Stimulated activated naive B cell treated with anti-CD40 and anti-IgM and Interleukin-4, amounts not matched to agents 10 μg/mL and 1 μg/mL and 100 μg/mL, for 72 hours (primary cell): Measurements from ENCODE around the gene LPP.

Experiments used
- ATAC-seq, 2 donors: fragments of 150-1000 bp; cut with Tn5 transposase; replicated peaks; 2 replicates each; pipeline ENCODE4 v1.10.0; 2021; ENCODE audit warnings: moderate library complexity in 1 of 2
- DNase-seq: peaks from one replicate; pipeline ENCODE4 v3.0.0; 2021
- H3K27ac Mint-ChIP-seq: one replicate; pipeline ENCODE4 v1.8.0; 2022; ENCODE audit warnings: mild to moderate bottlenecking, mixed read lengths
- H3K27me3 Mint-ChIP-seq, 2 donors: one replicate each; pipeline ENCODE4 v1.8.0; 2022; ENCODE audit warnings: mixed read lengths in 2 of 2
- H3K36me3 Mint-ChIP-seq, 2 donors: one replicate each; pipeline ENCODE4 v1.8.0; 2022; ENCODE audit warnings: mixed read lengths in 2 of 2, mild to moderate bottlenecking in 1 of 2
- H3K4me1 Mint-ChIP-seq, 2 donors: one replicate each; pipeline ENCODE4 v1.8.0; 2022; ENCODE audit warnings: mixed read lengths in 2 of 2, mild to moderate bottlenecking in 1 of 2
- H3K4me3 Mint-ChIP-seq, 2 donors: one replicate each; pipeline ENCODE4 v1.8.0; 2022; ENCODE audit warnings: mild to moderate bottlenecking in 2 of 2, mixed read lengths in 2 of 2, moderate library complexity in 1 of 2
- H3K9me3 Mint-ChIP-seq, 2 donors: one replicate each; pipeline ENCODE4 v1.8.0; 2022; ENCODE audit warnings: mixed read lengths in 2 of 2, mild to moderate bottlenecking in 1 of 2

Gene LPP

GRCh38 chr3:188788621-188789081 lies 634.7 kb downstream of the LPP start:
- Mint-ChIP-seq H3K4me1 (peaks cover 4 to 7% of the 10 kb centered on the region in 2 donors), H3K36me3 (peaks cover 6% of the 10 kb centered on the region in 2 donors), H3K27ac (no peak overlapping the region), H3K9me3 (peaks cover 0 to 1% of the 10 kb centered on the region in 2 donors), H3K4me3 (no peak overlapping the region), H3K27me3 (no peaks in the 10 kb centered on the region)
- ATAC-seq, result peak; percentile 50 to 61
- no peak for DNase-seq

- Mint-ChIP-seq H3K27ac (no peak overlapping the region), H3K36me3 (peaks cover 6 to 7% of the 10 kb centered on the region in 2 donors), H3K4me3 (no peak overlapping the region), H3K27me3 (no peaks in the 10 kb centered on the region), H3K4me1 (peaks cover 4 to 7% of the 10 kb centered on the region in 2 donors), H3K9me3 (no peaks in the 10 kb centered on the region)
- ATAC-seq (no peak), DNase-seq (no peak)
Measured at GRCh38 chr3:188789251-188789650, 635.3 kb downstream of the LPP start.

GRCh38 chr3:188791311-188791710 lies 637.4 kb downstream of the LPP start:
- peaks cover 0 to 1% of the 10 kb centered on the region in 2 donors for H3K9me3 Mint-ChIP-seq
- no peak for ATAC-seq
- H3K36me3 Mint-ChIP-seq, result peaks cover 6 to 7% of the 10 kb centered on the region in 2 donors
- no peak overlapping the region for H3K27ac Mint-ChIP-seq
- DNase-seq, result no peak
- no peak overlapping the region for H3K4me3 Mint-ChIP-seq
- H3K4me1 Mint-ChIP-seq, result peaks cover 14 to 16% of the 10 kb centered on the region in 2 donors
- no peaks in the 10 kb centered on the region for H3K27me3 Mint-ChIP-seq

GRCh38 chr3:188792793-188793192 lies 638.8 kb downstream of the LPP start:
- no peak for ATAC-seq
- Mint-ChIP-seq H3K36me3 (peaks cover 6 to 11% of the 10 kb centered on the region in 2 donors), H3K27me3 (no peaks in the 10 kb centered on the region), H3K9me3 (peaks cover 0 to 1% of the 10 kb centered on the region in 2 donors), H3K4me1 (peaks cover 19 to 23% of the 10 kb centered on the region in 2 donors), H3K4me3 (no peak overlapping the region), H3K27ac (no peak overlapping the region)
- no peak for DNase-seq

- ATAC-seq (peak; percentile 99), DNase-seq (peak; percentile 31)
- peaks cover 19 to 23% of the 10 kb centered on the region in 2 donors for H3K4me1 Mint-ChIP-seq
- H3K27me3 Mint-ChIP-seq, result no peaks in the 10 kb centered on the region
- no peak overlapping the region for H3K4me3 Mint-ChIP-seq
- peaks cover 0 to 4% of the 10 kb centered on the region in 2 donors for H3K9me3 Mint-ChIP-seq
- no peak overlapping the region for H3K27ac Mint-ChIP-seq
- peaks cover 9 to 15% of the 10 kb centered on the region in 2 donors for H3K36me3 Mint-ChIP-seq
Measured at GRCh38 chr3:188796122-188796631, 642.2 kb downstream of the LPP start.

GRCh38 chr3:188797045-188797444 lies 643.1 kb downstream of the LPP start:
- Mint-ChIP-seq H3K4me1 (peaks cover 19 to 23% of the 10 kb centered on the region in 2 donors), H3K27me3 (no peaks in the 10 kb centered on the region), H3K4me3 (no peak overlapping the region), H3K27ac (no peak overlapping the region), H3K36me3 (peaks cover 9 to 15% of the 10 kb centered on the region in 2 donors), H3K9me3 (peaks cover 0 to 4% of the 10 kb centered on the region in 2 donors)
- ATAC-seq (no peak), DNase-seq (no peak)

GRCh38 chr3:188798556-188799145 lies 644.7 kb downstream of the LPP start:
- H3K9me3 Mint-ChIP-seq, result peaks cover 0 to 4% of the 10 kb centered on the region in 2 donors
- ATAC-seq (no peak), DNase-seq (no peak)
- H3K4me1 Mint-ChIP-seq, result peaks cover 16 to 17% of the 10 kb centered on the region in 2 donors
- no peak overlapping the region for H3K27ac Mint-ChIP-seq
- no peak overlapping the region for H3K4me3 Mint-ChIP-seq
- no peaks in the 10 kb centered on the region for H3K27me3 Mint-ChIP-seq
- H3K36me3 Mint-ChIP-seq, result peaks cover 4 to 9% of the 10 kb centered on the region in 2 donors

- Mint-ChIP-seq H3K4me1 (peaks cover 5 to 6% of the 10 kb centered on the region in 2 donors), H3K36me3 (peaks cover 7 to 15% of the 10 kb centered on the region in 2 donors), H3K4me3 (no peak overlapping the region), H3K27ac (no peak overlapping the region), H3K27me3 (no peaks in the 10 kb centered on the region), H3K9me3 (peaks cover 4% of the 10 kb centered on the region in 2 donors)
- DNase-seq (no peak), ATAC-seq (no peak)
Measured at GRCh38 chr3:188801393-188801792, 647.4 kb downstream of the LPP start.

GRCh38 chr3:188802645-188803044 lies 648.7 kb downstream of the LPP start:
- H3K4me3 Mint-ChIP-seq, result no peak overlapping the region
- ATAC-seq (no peak), DNase-seq (no peak)
- H3K4me1 Mint-ChIP-seq, result no peaks in the 10 kb centered on the region
- peaks cover 15 to 20% of the 10 kb centered on the region in 2 donors for H3K36me3 Mint-ChIP-seq
- H3K27me3 Mint-ChIP-seq, result no peaks in the 10 kb centered on the region
- H3K27ac Mint-ChIP-seq, result no peak overlapping the region
- peaks cover 11 to 14% of the 10 kb centered on the region in 2 donors for H3K9me3 Mint-ChIP-seq

- H3K27ac Mint-ChIP-seq, result no peak overlapping the region
- ATAC-seq, result no peak
Measured at GRCh38 chr3:188807006-188807405, 653.0 kb downstream of the LPP start.

GRCh38 chr3:188812198-188812597 lies 658.2 kb downstream of the LPP start:
- peaks cover 19 to 29% of the 10 kb centered on the region in 2 donors for H3K36me3 Mint-ChIP-seq
- DNase-seq (no peak), ATAC-seq (no peak)
- H3K9me3 Mint-ChIP-seq, result peaks cover 4 to 14% of the 10 kb centered on the region in 2 donors
- H3K4me3 Mint-ChIP-seq, result no peak overlapping the region
- H3K27ac Mint-ChIP-seq, result no peak overlapping the region
- no peaks in the 10 kb centered on the region for H3K27me3 Mint-ChIP-seq
- H3K4me1 Mint-ChIP-seq, result peaks cover 4 to 9% of the 10 kb centered on the region in 2 donors

More at GRCh38 chr3:188807006-188807405, 653.0 kb downstream of the LPP start:
- Mint-ChIP-seq H3K9me3 (peaks cover 9 to 23% of the 10 kb centered on the region in 2 donors), H3K27me3 (no peaks in the 10 kb centered on the region), H3K36me3 (peaks cover 26 to 37% of the 10 kb centered on the region in 2 donors), H3K4me1 (peaks cover 2 to 9% of the 10 kb centered on the region in 2 donors), H3K4me3 (no peak overlapping the region)
- DNase-seq, result no peak

GRCh38 chr3:188814581-188814980 lies 660.6 kb downstream of the LPP start:
- Mint-ChIP-seq H3K9me3 (no peaks in the 10 kb centered on the region), H3K4me3 (no peak overlapping the region), H3K27me3 (no peaks in the 10 kb centered on the region), H3K4me1 (peaks cover 5 to 7% of the 10 kb centered on the region in 2 donors), H3K27ac (no peak overlapping the region), H3K36me3 (peaks cover 4 to 12% of the 10 kb centered on the region in 2 donors)
- ATAC-seq (no peak), DNase-seq (no peak)

GRCh38 chr3:188817103-188817934 lies 663.4 kb downstream of the LPP start:
- ATAC-seq (no peak), DNase-seq (no peak)
- no peak overlapping the region for H3K27ac Mint-ChIP-seq
- no peak overlapping the region for H3K4me3 Mint-ChIP-seq
- H3K36me3 Mint-ChIP-seq, result peaks cover 2 to 10% of the 10 kb centered on the region in 2 donors
- H3K27me3 Mint-ChIP-seq, result no peaks in the 10 kb centered on the region
- peaks cover 8 to 12% of the 10 kb centered on the region in 2 donors for H3K4me1 Mint-ChIP-seq
- H3K9me3 Mint-ChIP-seq, result no peaks in the 10 kb centered on the region

- Mint-ChIP-seq H3K4me1 (peaks cover 8 to 13% of the 10 kb centered on the region in 2 donors), H3K36me3 (peaks cover 2 to 10% of the 10 kb centered on the region in 2 donors), H3K4me3 (no peak overlapping the region), H3K9me3 (no peaks in the 10 kb centered on the region), H3K27me3 (no peaks in the 10 kb centered on the region), H3K27ac (no peak overlapping the region)
- no peak for ATAC-seq
- no peak for DNase-seq
Measured at GRCh38 chr3:188817935-188818269, 663.9 kb downstream of the LPP start.
